Measurements from ENCODE around the gene S100A8. TPM values are rescaled to one million over a fixed set of nuclear protein-coding genes. Genes with fewer than 3 reads are reported as not detected.

S100A8 gene
- total and polyA plus RNA-seq, 4 donors, result 38.4 to 99.3 (median 41.9) TPM

DNA sequence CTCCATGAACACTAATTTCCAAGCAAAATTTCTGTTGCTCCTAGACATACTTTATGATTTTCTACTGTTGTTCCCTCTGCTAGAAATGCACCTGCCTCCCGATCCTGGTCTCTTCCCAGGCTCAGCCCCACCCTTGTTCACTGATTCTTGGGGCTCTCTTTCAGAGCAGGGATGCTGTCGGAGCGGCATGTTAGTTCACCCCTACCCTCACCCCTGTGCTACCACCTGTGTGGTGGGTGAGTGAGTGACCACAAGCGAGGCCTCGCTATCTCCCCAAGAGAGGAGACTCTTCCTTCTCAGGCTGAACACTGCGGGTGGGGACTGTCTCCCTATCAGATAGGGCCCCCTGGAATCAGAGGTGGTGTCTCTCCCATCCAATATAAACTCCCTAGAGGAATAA lies 4.9 kb upstream of the S100A8 start:
- Histone ChIP-seq H3K27ac (ENCODE audit: low read depth in 1 of 2, low read length in 2 of 2) (no peak overlapping the region), H3K27me3 (ENCODE audit: control insufficient read depth in 4 of 4, insufficient read depth in 4 of 4, low read length in 3 of 4) (peaks cover 0 to 5% (median 0%) of the 10 kb centered on the region in 4 donors), H3K4me3 (ENCODE audit: low read depth in 1 of 3, low read length in 3 of 3) (no peak overlapping the region), H3K36me3 (ENCODE audit: control insufficient read depth in 4 of 4, insufficient read depth in 3 of 4, low read depth in 1 of 4, low read length in 3 of 4) (no peaks in the 10 kb centered on the region), H3K4me1 (ENCODE audit: control insufficient read depth in 4 of 4, insufficient read depth in 4 of 4, low read length in 3 of 4) (no peaks in the 10 kb centered on the region), H3K9ac (ENCODE audit: low read depth in 1 of 2, low read length in 2 of 2) (no peak overlapping the region), H3K9me3 (ENCODE audit: control insufficient read depth in 4 of 4, low read length in 3 of 4) (no peaks in the 10 kb centered on the region)
- 75% methylated on average over 6 of the region's 6 CpGs for WGBS
- TF ChIP-seq EGR1 (IDR thresholded peaks at IDR 0.05; ENCODE audit: low read depth in 2 of 2) (no peak), SP1 (IDR thresholded peaks at IDR 0.05) (no peak), RXRA (IDR thresholded peaks at IDR 0.05) (no peak), FOXA1 (IDR thresholded peaks at IDR 0.05) (no peak), RAD21 (IDR thresholded peaks at IDR 0.05) (no peak), HNF4G (IDR thresholded peaks at IDR 0.05) (no peak), YY1 (IDR thresholded peaks at IDR 0.05) (no peak), TAF1 (conservative IDR thresholded peaks at IDR 0.05) (no peak), GABPA (IDR thresholded peaks at IDR 0.05 in 1 of 2, conservative IDR thresholded peaks at IDR 0.05 in 1 of 2) (no peak), NR2F2 (IDR thresholded peaks at IDR 0.05) (no peak), HNF4A (conservative IDR thresholded peaks at IDR 0.05) (no peak), JUND (IDR thresholded peaks at IDR 0.05) (no peak), FOXA2 (IDR thresholded peaks at IDR 0.05) (no peak)
- TF ChIP-seq, protein P1, sequence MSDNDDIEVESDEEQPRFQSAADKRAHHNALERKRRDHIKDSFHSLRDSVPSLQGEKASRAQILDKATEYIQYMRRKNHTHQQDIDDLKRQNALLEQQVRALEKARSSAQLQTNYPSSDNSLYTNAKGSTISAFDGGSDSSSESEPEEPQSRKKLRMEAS (IDR thresholded peaks at IDR 0.05), result no peak
- TF ChIP-seq, protein P2, sequence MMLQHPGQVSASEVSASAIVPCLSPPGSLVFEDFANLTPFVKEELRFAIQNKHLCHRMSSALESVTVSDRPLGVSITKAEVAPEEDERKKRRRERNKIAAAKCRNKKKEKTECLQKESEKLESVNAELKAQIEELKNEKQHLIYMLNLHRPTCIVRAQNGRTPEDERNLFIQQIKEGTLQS (IDR thresholded peaks at IDR 0.05), result no peak
- TF ChIP-seq, protein P3, sequence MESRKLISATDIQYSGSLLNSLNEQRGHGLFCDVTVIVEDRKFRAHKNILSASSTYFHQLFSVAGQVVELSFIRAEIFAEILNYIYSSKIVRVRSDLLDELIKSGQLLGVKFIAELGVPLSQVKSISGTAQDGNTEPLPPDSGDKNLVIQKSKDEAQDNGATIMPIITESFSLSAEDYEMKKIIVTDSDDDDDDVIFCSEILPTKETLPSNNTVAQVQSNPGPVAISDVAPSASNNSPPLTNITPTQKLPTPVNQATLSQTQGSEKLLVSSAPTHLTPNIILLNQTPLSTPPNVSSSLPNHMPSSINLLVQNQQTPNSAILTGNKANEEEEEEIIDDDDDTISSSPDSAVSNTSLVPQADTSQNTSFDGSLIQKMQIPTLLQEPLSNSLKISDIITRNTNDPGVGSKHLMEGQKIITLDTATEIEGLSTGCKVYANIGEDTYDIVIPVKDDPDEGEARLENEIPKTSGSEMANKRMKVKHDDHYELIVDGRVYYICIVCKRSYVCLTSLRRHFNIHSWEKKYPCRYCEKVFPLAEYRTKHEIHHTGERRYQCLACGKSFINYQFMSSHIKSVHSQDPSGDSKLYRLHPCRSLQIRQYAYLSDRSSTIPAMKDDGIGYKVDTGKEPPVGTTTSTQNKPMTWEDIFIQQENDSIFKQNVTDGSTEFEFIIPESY (IDR thresholded peaks at IDR 0.05), result no peak
- TF ChIP-seq, protein P4, sequence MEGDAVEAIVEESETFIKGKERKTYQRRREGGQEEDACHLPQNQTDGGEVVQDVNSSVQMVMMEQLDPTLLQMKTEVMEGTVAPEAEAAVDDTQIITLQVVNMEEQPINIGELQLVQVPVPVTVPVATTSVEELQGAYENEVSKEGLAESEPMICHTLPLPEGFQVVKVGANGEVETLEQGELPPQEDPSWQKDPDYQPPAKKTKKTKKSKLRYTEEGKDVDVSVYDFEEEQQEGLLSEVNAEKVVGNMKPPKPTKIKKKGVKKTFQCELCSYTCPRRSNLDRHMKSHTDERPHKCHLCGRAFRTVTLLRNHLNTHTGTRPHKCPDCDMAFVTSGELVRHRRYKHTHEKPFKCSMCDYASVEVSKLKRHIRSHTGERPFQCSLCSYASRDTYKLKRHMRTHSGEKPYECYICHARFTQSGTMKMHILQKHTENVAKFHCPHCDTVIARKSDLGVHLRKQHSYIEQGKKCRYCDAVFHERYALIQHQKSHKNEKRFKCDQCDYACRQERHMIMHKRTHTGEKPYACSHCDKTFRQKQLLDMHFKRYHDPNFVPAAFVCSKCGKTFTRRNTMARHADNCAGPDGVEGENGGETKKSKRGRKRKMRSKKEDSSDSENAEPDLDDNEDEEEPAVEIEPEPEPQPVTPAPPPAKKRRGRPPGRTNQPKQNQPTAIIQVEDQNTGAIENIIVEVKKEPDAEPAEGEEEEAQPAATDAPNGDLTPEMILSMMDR (IDR thresholded peaks at IDR 0.05; ENCODE audit: low read depth, low read length, missing input control), result no peak
- TF ChIP-seq, protein P5, sequence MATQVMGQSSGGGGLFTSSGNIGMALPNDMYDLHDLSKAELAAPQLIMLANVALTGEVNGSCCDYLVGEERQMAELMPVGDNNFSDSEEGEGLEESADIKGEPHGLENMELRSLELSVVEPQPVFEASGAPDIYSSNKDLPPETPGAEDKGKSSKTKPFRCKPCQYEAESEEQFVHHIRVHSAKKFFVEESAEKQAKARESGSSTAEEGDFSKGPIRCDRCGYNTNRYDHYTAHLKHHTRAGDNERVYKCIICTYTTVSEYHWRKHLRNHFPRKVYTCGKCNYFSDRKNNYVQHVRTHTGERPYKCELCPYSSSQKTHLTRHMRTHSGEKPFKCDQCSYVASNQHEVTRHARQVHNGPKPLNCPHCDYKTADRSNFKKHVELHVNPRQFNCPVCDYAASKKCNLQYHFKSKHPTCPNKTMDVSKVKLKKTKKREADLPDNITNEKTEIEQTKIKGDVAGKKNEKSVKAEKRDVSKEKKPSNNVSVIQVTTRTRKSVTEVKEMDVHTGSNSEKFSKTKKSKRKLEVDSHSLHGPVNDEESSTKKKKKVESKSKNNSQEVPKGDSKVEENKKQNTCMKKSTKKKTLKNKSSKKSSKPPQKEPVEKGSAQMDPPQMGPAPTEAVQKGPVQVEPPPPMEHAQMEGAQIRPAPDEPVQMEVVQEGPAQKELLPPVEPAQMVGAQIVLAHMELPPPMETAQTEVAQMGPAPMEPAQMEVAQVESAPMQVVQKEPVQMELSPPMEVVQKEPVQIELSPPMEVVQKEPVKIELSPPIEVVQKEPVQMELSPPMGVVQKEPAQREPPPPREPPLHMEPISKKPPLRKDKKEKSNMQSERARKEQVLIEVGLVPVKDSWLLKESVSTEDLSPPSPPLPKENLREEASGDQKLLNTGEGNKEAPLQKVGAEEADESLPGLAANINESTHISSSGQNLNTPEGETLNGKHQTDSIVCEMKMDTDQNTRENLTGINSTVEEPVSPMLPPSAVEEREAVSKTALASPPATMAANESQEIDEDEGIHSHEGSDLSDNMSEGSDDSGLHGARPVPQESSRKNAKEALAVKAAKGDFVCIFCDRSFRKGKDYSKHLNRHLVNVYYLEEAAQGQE (IDR thresholded peaks at IDR 0.05), result no peak
- no peak for DNase-seq (ENCODE audit: low spot score)

All from liver (tissue), 9 donors.